ENCODE measurements around the gene ARID1B. TPM values are rescaled to one million over a fixed set of nuclear protein-coding genes. Genes with fewer than 3 reads are reported as not detected.
A peak's percentile ranks its signal among the peaks of the same experiment; 100 is the strongest.

ARID1B gene
- total RNA-seq, 2 experiments from 2014 or later: 36.9 to 38.9 TPM

- H3K9me3 Mint-ChIP-seq: no peaks in the 10 kb centered on the region
- intact Hi-C loops (cut with micrococcal nuclease): no loop called here
- peak; percentile 63 for DNase-seq
- peak overlapping the region; percentile 83 for H3K4me3 Mint-ChIP-seq
- H3K36me3 Mint-ChIP-seq (ENCODE audit: low read depth): peaks cover 1% of the 10 kb centered on the region
- H3K27me3 Mint-ChIP-seq: peaks cover 39% of the 10 kb centered on the region
- ATAC-seq: peak; percentile 91
- peaks cover 11% of the 10 kb centered on the region for H3K4me1 Mint-ChIP-seq (ENCODE audit: low read depth)
- ChIA-PET CTCF (interaction anchor here (0.5 to 2.7 kb wide), 28 partner anchors 9 to 345 kb away, joined by 3 to 20 read pairs (median 4); partner anchors contain the start of gene TMEM242), POLR2A (interaction anchor here (1.0 to 1.2 kb wide), 2 partner anchors 13 to 40 kb away, joined by 3 read pairs; no protein-coding TSS in a partner anchor)
- no peak overlapping the region for H3K27ac Mint-ChIP-seq
- TF ChIP-seq, protein P1, sequence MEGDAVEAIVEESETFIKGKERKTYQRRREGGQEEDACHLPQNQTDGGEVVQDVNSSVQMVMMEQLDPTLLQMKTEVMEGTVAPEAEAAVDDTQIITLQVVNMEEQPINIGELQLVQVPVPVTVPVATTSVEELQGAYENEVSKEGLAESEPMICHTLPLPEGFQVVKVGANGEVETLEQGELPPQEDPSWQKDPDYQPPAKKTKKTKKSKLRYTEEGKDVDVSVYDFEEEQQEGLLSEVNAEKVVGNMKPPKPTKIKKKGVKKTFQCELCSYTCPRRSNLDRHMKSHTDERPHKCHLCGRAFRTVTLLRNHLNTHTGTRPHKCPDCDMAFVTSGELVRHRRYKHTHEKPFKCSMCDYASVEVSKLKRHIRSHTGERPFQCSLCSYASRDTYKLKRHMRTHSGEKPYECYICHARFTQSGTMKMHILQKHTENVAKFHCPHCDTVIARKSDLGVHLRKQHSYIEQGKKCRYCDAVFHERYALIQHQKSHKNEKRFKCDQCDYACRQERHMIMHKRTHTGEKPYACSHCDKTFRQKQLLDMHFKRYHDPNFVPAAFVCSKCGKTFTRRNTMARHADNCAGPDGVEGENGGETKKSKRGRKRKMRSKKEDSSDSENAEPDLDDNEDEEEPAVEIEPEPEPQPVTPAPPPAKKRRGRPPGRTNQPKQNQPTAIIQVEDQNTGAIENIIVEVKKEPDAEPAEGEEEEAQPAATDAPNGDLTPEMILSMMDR (IDR thresholded peaks at IDR 0.05): peak; percentile 72
Measured at GRCh38 chr6:157235600-157236039, 458.4 kb downstream of the ARID1B start.

DNA sequence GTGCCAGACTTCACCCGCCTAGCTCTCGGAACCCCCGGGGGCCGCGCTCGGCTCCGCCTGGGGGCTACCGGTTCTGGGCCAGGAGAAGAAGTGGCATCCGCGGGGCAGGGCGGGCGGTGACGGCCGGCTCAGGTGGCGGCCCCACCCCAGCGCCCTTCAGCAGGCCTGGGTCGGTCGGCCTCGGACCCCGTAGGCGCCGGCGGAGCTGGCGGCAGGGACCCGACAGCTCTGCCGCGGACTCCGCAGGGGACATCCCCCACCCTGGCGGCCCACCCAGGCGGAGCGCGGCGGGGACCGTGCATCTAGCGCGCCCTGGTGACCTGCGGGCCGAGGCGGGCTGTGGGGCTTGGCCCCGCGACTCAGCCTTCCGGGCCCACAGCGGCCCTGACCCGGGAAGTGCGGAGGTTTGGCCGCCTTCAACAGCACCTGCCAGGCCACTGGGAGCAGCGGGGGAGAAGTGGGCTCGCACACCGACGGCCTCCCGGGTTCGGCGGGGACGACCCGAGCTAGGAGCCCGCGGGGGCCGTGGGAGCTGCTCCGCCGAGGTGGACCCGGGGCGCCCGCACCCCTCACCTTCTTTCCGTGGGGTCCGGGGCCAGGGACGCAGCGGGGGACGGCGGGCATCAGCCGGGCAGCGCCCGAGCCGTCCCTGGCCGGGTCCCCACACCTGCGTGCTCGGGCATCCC is 459.0 kb downstream of the ARID1B start:
- H3K27ac Mint-ChIP-seq: no peak overlapping the region
- ATAC-seq: peak; percentile 42

DNA sequence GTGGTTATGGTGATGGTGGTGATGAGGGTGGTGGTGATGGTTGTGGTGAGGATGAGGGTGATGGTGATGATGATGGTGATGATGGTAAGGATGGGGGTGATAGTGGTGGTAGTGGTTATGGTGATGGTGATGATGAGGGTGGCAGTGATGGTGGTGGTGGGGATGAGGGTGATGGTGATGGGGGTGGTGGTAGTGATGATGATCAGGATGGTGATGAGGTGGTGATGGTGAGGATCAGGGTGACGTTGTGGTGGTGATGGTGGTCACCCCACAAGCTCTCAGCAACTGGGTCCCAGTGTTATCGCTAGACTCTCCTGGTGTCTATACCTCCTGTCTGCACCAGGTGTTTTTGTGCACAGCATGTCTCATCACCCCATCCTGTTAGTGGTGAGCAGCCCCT is 461.2 kb downstream of the ARID1B start:
- no peak overlapping the region for H3K4me3 Mint-ChIP-seq
- intact Hi-C loops (cut with micrococcal nuclease): no loop called here

More for the DNA sequence above, 459.0 kb downstream of the ARID1B start:
- TF ChIP-seq, protein P1 (IDR thresholded peaks at IDR 0.05): no peak
- H3K4me3 Mint-ChIP-seq: peak overlapping the region; percentile 83
- peaks cover 39% of the 10 kb centered on the region for H3K27me3 Mint-ChIP-seq
- ChIA-PET POLR2A (interaction anchor here (0.7 to 1.2 kb wide), 4 partner anchors 13 to 1035 kb away, joined by 3 to 5 read pairs (median 3); no protein-coding TSS in a partner anchor), CTCF (interaction anchor here (0.7 to 2.7 kb wide), 27 partner anchors 9 to 344 kb away, joined by 3 to 20 read pairs (median 4); partner anchors contain the start of gene TMEM242)
- H3K9me3 Mint-ChIP-seq: no peaks in the 10 kb centered on the region
- intact Hi-C loops (cut with micrococcal nuclease): no loop called here
- H3K36me3 Mint-ChIP-seq (ENCODE audit: low read depth): peaks cover 1% of the 10 kb centered on the region
- peaks cover 11% of the 10 kb centered on the region for H3K4me1 Mint-ChIP-seq (ENCODE audit: low read depth)
- peak; percentile 18 for DNase-seq

DNA sequence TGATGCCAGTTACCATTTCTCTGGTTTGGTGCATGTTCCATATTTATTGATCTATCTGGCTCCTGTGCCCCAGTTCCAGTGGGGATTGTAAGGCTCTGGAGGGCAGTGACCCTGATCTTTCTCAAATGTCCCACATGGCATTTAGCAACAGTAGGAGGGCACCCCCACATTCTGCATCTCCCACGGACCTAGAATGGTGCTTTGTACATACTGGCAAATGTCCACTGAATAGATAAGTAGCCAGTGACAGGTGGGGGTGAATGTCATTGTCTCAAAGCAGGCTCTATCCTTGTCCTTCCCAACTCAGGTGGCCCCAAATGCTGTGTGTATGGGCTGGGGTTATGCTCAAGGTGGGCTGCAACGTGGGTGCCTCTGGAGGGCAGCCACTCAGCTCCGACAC is 462.0 kb downstream of the ARID1B start:
- no peaks in the 10 kb centered on the region for H3K9me3 Mint-ChIP-seq
- peaks cover 1% of the 10 kb centered on the region for H3K36me3 Mint-ChIP-seq (ENCODE audit: low read depth)
- DNase-seq: no peak
- ChIA-PET CTCF (no interaction called here), POLR2A (no interaction called here)
- peaks cover 11% of the 10 kb centered on the region for H3K4me1 Mint-ChIP-seq (ENCODE audit: low read depth)
- peaks cover 25% of the 10 kb centered on the region for H3K27me3 Mint-ChIP-seq
- intact Hi-C loops (cut with micrococcal nuclease): no loop called here
- no peak overlapping the region for H3K27ac Mint-ChIP-seq
- H3K4me3 Mint-ChIP-seq: no peak overlapping the region
- ATAC-seq: no peak
- TF ChIP-seq, protein P1 (IDR thresholded peaks at IDR 0.05): no peak

More for the DNA sequence above, 461.2 kb downstream of the ARID1B start:
- TF ChIP-seq, protein P1 (IDR thresholded peaks at IDR 0.05): no peak
- H3K27ac Mint-ChIP-seq: no peak overlapping the region
- ChIA-PET POLR2A (no interaction called here), CTCF (no interaction called here)
- H3K36me3 Mint-ChIP-seq (ENCODE audit: low read depth): peaks cover 1% of the 10 kb centered on the region
- peaks cover 11% of the 10 kb centered on the region for H3K4me1 Mint-ChIP-seq (ENCODE audit: low read depth)
- H3K9me3 Mint-ChIP-seq: no peaks in the 10 kb centered on the region
- DNase-seq: no peak
- peaks cover 30% of the 10 kb centered on the region for H3K27me3 Mint-ChIP-seq
- no peak for ATAC-seq

DNA sequence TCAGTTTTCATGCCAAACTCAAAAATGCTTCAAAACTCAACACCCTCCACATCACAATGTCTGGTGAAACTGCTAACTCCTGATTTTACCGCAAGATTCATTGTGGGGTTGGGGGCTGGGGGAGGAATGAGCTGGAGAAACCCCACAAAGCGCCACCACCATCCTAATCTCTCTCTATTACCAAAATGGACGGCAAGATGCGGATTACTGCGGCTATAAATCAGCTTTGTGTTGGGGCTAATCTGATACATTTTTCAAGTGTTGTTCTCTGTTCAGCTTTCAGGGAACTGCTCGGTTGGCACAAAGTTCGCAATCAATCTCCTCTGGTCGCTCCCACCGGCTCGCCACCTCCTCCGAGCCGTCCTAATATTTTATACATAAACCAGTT is 462.5 kb downstream of the ARID1B start:
- DNase-seq (no peak), ATAC-seq (no peak)
- ChIA-PET POLR2A (no interaction called here), CTCF (no interaction called here)
- Mint-ChIP-seq H3K4me1 (ENCODE audit: low read depth) (peaks cover 9% of the 10 kb centered on the region), H3K9me3 (no peaks in the 10 kb centered on the region), H3K4me3 (no peak overlapping the region), H3K36me3 (ENCODE audit: low read depth) (peaks cover 1% of the 10 kb centered on the region), H3K27me3 (peaks cover 23% of the 10 kb centered on the region), H3K27ac (no peak overlapping the region)
- intact Hi-C loops (cut with micrococcal nuclease): no loop called here
- TF ChIP-seq, protein P1 (IDR thresholded peaks at IDR 0.05): no peak

Measured in activated CD8-positive, alpha-beta T cell treated with anti-CD3 and anti-CD28 coated beads for 36 hours (primary cell).